H1 (cell line): Measurements from ENCODE around the gene SKIDA1. TPM values are rescaled to one million over a fixed set of nuclear protein-coding genes. Genes with fewer than 3 reads are reported as not detected.

ENCODE experiments used
- CTCF ChIA-PET: fragments of 300-600 bp; sonication (Branson Sonifier 250); formaldehyde crosslinking; loops from one replicate; lab custom pipeline; 2021; ENCODE audit not compliant: partially characterized antibody; lab: Charles Lee
- POLR2A ChIA-PET: fragments of 300-600 bp; sonication (Branson Sonifier 250); formaldehyde crosslinking; loops from one replicate; lab custom pipeline; 2021; ENCODE audit warnings: inconsistent platforms; ENCODE audit not compliant: partially characterized antibody; lab: Charles Lee
- DNase-seq, 2 experiments: peaks; one replicate each; pipeline versions ENCODE4 v3.0.0 to v3.0.0-alpha.2; 2010 to 2022; ENCODE audit warnings: low spot score in 2 of 2, low read depth in 1 of 2, mixed read lengths in 1 of 2
- FAIRE-seq: peaks from 2 replicates; lab custom pipeline; 2011; peaks lifted over from hg19 to GRCh38; lab: Jason Lieb, UNC
- H2AFZ ChIP-seq: 2 replicates; pipeline ENCODE4 v1.8.1; 2012; ENCODE audit warnings: low read length, inconsistent platforms
- H2AK5ac ChIP-seq: 2 replicates; pipeline ENCODE4 v1.6.1; 2013; ENCODE audit warnings: low read depth, low read length
- H2BK120ac ChIP-seq: replicated peaks from 2 replicates; pipeline ENCODE3; 2013; ENCODE audit warnings: low read depth, low read length, inconsistent platforms
- H2BK12ac ChIP-seq: 2 replicates; pipeline ENCODE4 v1.6.1; 2013; ENCODE audit warnings: low read depth, low read length
- H2BK15ac ChIP-seq: 2 replicates; pipeline ENCODE4 v1.6.1; 2013; ENCODE audit warnings: low read length
- H2BK20ac ChIP-seq: 2 replicates; pipeline ENCODE4 v1.6.1; 2013; ENCODE audit warnings: low read length
- H2BK5ac ChIP-seq: 2 replicates; pipeline ENCODE4 v1.6.1; 2013; ENCODE audit warnings: low read depth, low read length
- H3K14ac ChIP-seq: 2 replicates; pipeline ENCODE4 v1.6.1; 2013; ENCODE audit warnings: inconsistent platforms; ENCODE audit not compliant: insufficient read length
- H3K18ac ChIP-seq: 2 replicates; pipeline ENCODE4 v1.6.1; 2013; ENCODE audit warnings: low read length; ENCODE audit errors: extremely low read depth
- H3K23ac ChIP-seq: 2 replicates; pipeline ENCODE4 v1.6.1; 2013; ENCODE audit warnings: inconsistent platforms; ENCODE audit not compliant: insufficient read length
- H3K23me2 ChIP-seq: 2 replicates; pipeline ENCODE4 v1.6.1; 2013; ENCODE audit warnings: low read depth, low read length
- H3K27ac ChIP-seq: 2 replicates; pipeline ENCODE4 v1.6.1; 2011; ENCODE audit warnings: low read depth, low read length, inconsistent platforms
- H3K27me3 ChIP-seq, 4 experiments: replicated peaks in 1 of 4; 1 replicate in 1 of 4; 2 replicates in 3 of 4; pipeline versions ENCODE4 v1.6.1 to v1.8.1; 2011 to 2013; ENCODE audit warnings: low read length in 3 of 4, mild to moderate bottlenecking in 3 of 4, inconsistent platforms in 2 of 4, mixed read lengths in 2 of 4, moderate library complexity in 1 of 4; ENCODE audit not compliant: control insufficient read depth in 3 of 4, insufficient read depth in 3 of 4; ENCODE audit errors: extremely low read depth in 1 of 4
- H3K36me3 ChIP-seq, 4 experiments: 2 replicates each; pipeline versions ENCODE4 v1.6.1 to v1.8.1; 2011 to 2013; ENCODE audit warnings: mild to moderate bottlenecking in 4 of 4, low read length in 3 of 4, moderate library complexity in 2 of 4, control low read depth in 1 of 4, inconsistent platforms in 1 of 4; ENCODE audit not compliant: insufficient read depth in 4 of 4, control insufficient read depth in 2 of 4
- H3K4ac ChIP-seq: replicated peaks from 2 replicates; pipeline ENCODE3; 2013; ENCODE audit warnings: low read length, low read depth, mixed read lengths, inconsistent platforms; ENCODE audit not compliant: insufficient read length
- H3K4me1 ChIP-seq, 4 experiments: replicated peaks in 1 of 4; 1 replicate in 1 of 4; 2 replicates in 3 of 4; pipeline versions ENCODE4 v1.6.1 to v1.8.1; 2011 to 2013; ENCODE audit warnings: low read length in 3 of 4, inconsistent platforms in 2 of 4, mixed read lengths in 1 of 4; ENCODE audit not compliant: insufficient read depth in 4 of 4, control insufficient read depth in 3 of 4
- H3K4me2 ChIP-seq, 2 experiments: 2 replicates each; pipeline versions ENCODE4 v1.6.1 to v1.8.1; 2011 to 2013; ENCODE audit warnings: low read depth in 2 of 2, low read length in 2 of 2, control low read depth in 1 of 2, inconsistent platforms in 1 of 2, mild to moderate bottlenecking in 1 of 2; ENCODE audit not compliant: insufficient read depth in 1 of 2
- H3K4me3 ChIP-seq, 4 experiments: fragments of 200-600, 300-600 bp in 1 of 4; sonication (generic), shearing (Covaris generic), sonication (Bioruptor Twin) in 1 of 4; 2 replicates each; pipeline versions ENCODE4 v1.5.1 to v1.8.1; 2011 to 2016; ENCODE audit warnings: low read length in 4 of 4, low read depth in 3 of 4, control low read depth in 2 of 4, inconsistent platforms in 2 of 4, mild to moderate bottlenecking in 2 of 4, mixed read lengths in 1 of 4, moderate library complexity in 1 of 4; ENCODE audit not compliant: insufficient read depth in 2 of 4; ENCODE audit errors: extremely low read depth in 1 of 4
- H3K56ac ChIP-seq: replicated peaks from 2 replicates; pipeline ENCODE3; 2013; ENCODE audit warnings: low read depth, mild to moderate bottlenecking, mixed read lengths, low read length, inconsistent platforms; ENCODE audit not compliant: insufficient read length
- H3K79me1 ChIP-seq: 2 replicates; pipeline ENCODE4 v1.6.1; 2013; ENCODE audit warnings: low read depth, low read length, control low read depth
- H3K79me2 ChIP-seq, 2 experiments: 2 replicates each; pipeline versions ENCODE4 v1.6.1 to v1.8.1; 2012 to 2013; ENCODE audit warnings: low read length in 2 of 2, mild to moderate bottlenecking in 2 of 2, inconsistent platforms in 1 of 2; ENCODE audit not compliant: insufficient read depth in 2 of 2, control insufficient read depth in 1 of 2
- H3K9ac ChIP-seq, 4 experiments: replicated peaks in 1 of 4; 1 replicate in 1 of 4; 2 replicates in 3 of 4; pipeline versions ENCODE4 v1.6.1 to v1.8.1; 2011 to 2013; ENCODE audit warnings: low read depth in 3 of 4, low read length in 3 of 4, control low read depth in 2 of 4, mild to moderate bottlenecking in 2 of 4, moderate library complexity in 2 of 4, inconsistent platforms in 1 of 4; ENCODE audit errors: extremely low read depth in 1 of 4
- H3K9me3 ChIP-seq, 2 experiments: 2 replicates each; pipeline versions ENCODE4 v1.6.1 to v1.8.1; 2012 to 2013; ENCODE audit warnings: mild to moderate bottlenecking in 2 of 2, moderate library complexity in 2 of 2, control low read depth in 1 of 2, inconsistent platforms in 1 of 2, low read depth in 1 of 2, low read length in 1 of 2, mixed read lengths in 1 of 2; ENCODE audit not compliant: insufficient read depth in 2 of 2
- H4K20me1 ChIP-seq, 2 experiments: replicated peaks in 1 of 2; 2 replicates each; pipeline versions ENCODE3 to v1.8.1; 2011 to 2013; ENCODE audit warnings: inconsistent platforms in 2 of 2, low read length in 2 of 2, mild to moderate bottlenecking in 1 of 2; ENCODE audit not compliant: insufficient read depth in 2 of 2, control insufficient read depth in 1 of 2
- H4K5ac ChIP-seq: 2 replicates; pipeline ENCODE4 v1.6.1; 2013; ENCODE audit warnings: low read length, low read depth, mixed read lengths, inconsistent platforms; ENCODE audit not compliant: insufficient read length
- H4K8ac ChIP-seq: 2 replicates; pipeline ENCODE4 v1.8.0; 2013; ENCODE audit warnings: mild to moderate bottlenecking, moderate library complexity, low read length, inconsistent platforms; ENCODE audit not compliant: insufficient read depth; ENCODE audit errors: extremely low read depth
- H4K91ac ChIP-seq: replicated peaks from 2 replicates; pipeline ENCODE3; 2013; ENCODE audit warnings: low read length, mixed read lengths, inconsistent platforms; ENCODE audit not compliant: insufficient read length
- FOSL1 ChIP-seq: IDR thresholded peaks from 2 replicates; pipeline ENCODE4 v1.6.1; 2011; ENCODE audit warnings: mild to moderate bottlenecking, low read depth, low read length, moderate library complexity; ENCODE audit not compliant: insufficient read depth
- GTF2F1 ChIP-seq: IDR thresholded peaks from 2 replicates; pipeline ENCODE4 v1.6.1; 2012; ENCODE audit warnings: low read depth, low read length, improper control_type of control experiment, borderline replicate concordance
- POU5F1 ChIP-seq: IDR thresholded peaks from 2 replicates; pipeline ENCODE4 v1.6.1; 2011; ENCODE audit warnings: low read depth, mild to moderate bottlenecking, low read length, moderate library complexity
- RFX5 ChIP-seq: IDR thresholded peaks from 2 replicates; pipeline ENCODE4 v1.6.1; 2011; ENCODE audit warnings: low read depth, low read length, improper control_type of control experiment, borderline replicate concordance
- WGBS, 2 experiments: shearing (Covaris generic) in 1 of 2; methylation state at CpG; one replicate each; pipeline versions ENCODE4 v1.1.6 to v1.1.7; 2013 to 2015; ENCODE audit warnings: low lambda C conversion rate in 2 of 2, mixed read lengths in 2 of 2, inconsistent platforms in 1 of 2, low coverage in 1 of 2, missing lambda C conversion rate in 1 of 2; ENCODE audit not compliant: insufficient replicate concordance in 2 of 2, insufficient coverage in 1 of 2, insufficient read length in 1 of 2; ENCODE audit errors: extremely low coverage in 1 of 2, missing lambda C conversion rate in 1 of 2; 5-methylcytosine and 5-hydroxymethylcytosine counted together
- polyA plus RNA-seq, 7 experiments: library from polyadenylated mRNA; depleted of rRNA in 3 of 7; stranded (reverse) in 5 of 7; unstranded in 2 of 7; fragments of >200 nt in 5 of 7; fragments of 200-250 nt in 2 of 7; gene quantifications; 1 replicate in 5 of 7; 2 replicates in 1 of 7; 4 replicates in 1 of 7; pipeline versions ENCODE4 v1.2.1 to v1.2.3, GENCODE V29; 2011 to 2013; ENCODE audit warnings: missing spikeins in 2 of 7, mixed read lengths in 2 of 7
- total RNA-seq: library from RNA; stranded (reverse); fragmentation: NEBNext Ultra II Directional; extraction: Animal tissue kit (Norgen Biotek cat#: 25700); gene quantifications from 2 replicates; pipeline ENCODE4 v1.2.1, GENCODE V29; 2021
- TF ChIP-seq, protein P1 (sequence below): IDR thresholded peaks from 2 replicates; pipeline ENCODE4 v1.6.1; 2012; ENCODE audit warnings: inconsistent platforms

SKIDA1 gene
- total and polyA plus RNA-seq, 2 of the 8 experiments (the other 6 are each of a cell fraction or from before 2014, with no cell fraction given), result 1.5 to 8.0 TPM

DNA sequence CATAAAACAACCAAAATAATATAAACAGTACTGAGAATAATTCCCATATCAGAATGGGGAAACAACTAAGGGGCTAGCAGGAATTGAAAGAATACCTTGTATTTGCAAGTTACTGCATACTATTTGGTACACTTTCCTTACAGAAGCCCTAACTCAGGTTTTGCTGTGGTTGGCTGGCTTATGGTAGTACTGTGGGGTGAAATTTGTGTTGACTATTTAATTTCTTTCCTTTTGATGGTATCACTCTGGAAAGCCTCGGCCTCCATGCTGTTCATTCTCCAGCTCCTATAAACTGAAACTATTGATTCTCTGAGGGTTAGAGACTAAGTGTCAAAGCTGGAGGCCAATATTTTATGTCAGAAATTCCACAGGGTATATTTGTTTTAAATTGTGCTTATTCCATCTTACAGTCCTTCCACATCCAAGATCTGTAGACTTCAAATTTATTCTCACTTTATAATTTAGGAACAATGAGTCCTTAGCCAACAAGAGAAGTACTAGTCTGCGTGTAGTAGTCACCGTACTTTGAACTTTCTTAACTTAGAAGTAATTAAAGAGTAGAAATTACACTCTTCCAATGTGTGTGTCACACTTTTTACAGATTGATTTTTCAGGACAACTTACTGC is 13.4 kb downstream of the SKIDA1 start:
- Histone ChIP-seq H3K18ac (no peak overlapping the region; the same call in 1 of the 2 replicates), H3K4me2 (peak overlapping the region; percentile 39 to 100), H3K14ac (no peak overlapping the region), H2BK120ac (peak overlapping the region; percentile 13), H3K4me3 (peak overlapping the region in 2 of 4 experiments; percentile 55 to 69; a peak in 2 of 8 replicates), H3K4me1 (peaks cover 9 to 43% (median 25%) of the 10 kb centered on the region in 4 experiments; a peak in 6 of 7 replicates), H2AK5ac (no peak overlapping the region), H2BK20ac (no peak overlapping the region), H2BK15ac (no peak overlapping the region), H2BK5ac (no peak overlapping the region), H3K27me3 (peaks cover 0 to 5% (median 2%) of the 10 kb centered on the region in 4 experiments; a peak in 3 of 7 replicates), H2AFZ (no peak overlapping the region), H3K79me2 (peaks cover 0 to 50% of the 10 kb centered on the region in 2 experiments; a peak in 3 of 4 replicates), H3K23me2 (peaks cover 33% of the 10 kb centered on the region), H3K56ac (no peak overlapping the region), H4K20me1 (peaks cover 0 to 2% of the 10 kb centered on the region in 2 experiments), H3K27ac (no peak overlapping the region), H3K4ac (no peak overlapping the region), H3K36me3 (no peaks in the 10 kb centered on the region), H3K9ac (no peak overlapping the region), H4K5ac (peak overlapping the region; percentile 62), H3K23ac (no peak overlapping the region), H3K9me3 (no peaks in the 10 kb centered on the region), H4K8ac (no peak overlapping the region), H3K79me1 (no peaks in the 10 kb centered on the region), H4K91ac (peak overlapping the region; percentile 61), H2BK12ac (no peak overlapping the region)
- ChIA-PET POLR2A (interaction anchor here (8.0 to 12.2 kb wide), 2 partner anchors 11 to 13 kb away, joined by 148 to 352 read pairs; partner anchors contain the start of gene SKIDA1), CTCF (interaction anchor here (0.9 to 1.4 kb wide), 2 partner anchors 12 to 220 kb away, joined by 3 to 4 read pairs; no protein-coding TSS in a partner anchor)
- FAIRE-seq (no peak), DNase-seq (no peak)
- TF ChIP-seq POU5F1, result no peak
- TF ChIP-seq GTF2F1, result no peak
- TF ChIP-seq RFX5, result no peak
- TF ChIP-seq, protein P1, sequence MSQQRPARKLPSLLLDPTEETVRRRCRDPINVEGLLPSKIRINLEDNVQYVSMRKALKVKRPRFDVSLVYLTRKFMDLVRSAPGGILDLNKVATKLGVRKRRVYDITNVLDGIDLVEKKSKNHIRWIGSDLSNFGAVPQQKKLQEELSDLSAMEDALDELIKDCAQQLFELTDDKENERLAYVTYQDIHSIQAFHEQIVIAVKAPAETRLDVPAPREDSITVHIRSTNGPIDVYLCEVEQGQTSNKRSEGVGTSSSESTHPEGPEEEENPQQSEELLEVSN, result no peak
- no peak for TF ChIP-seq FOSL1
- 81% methylated on average over 3 of the region's 3 CpGs; no CpG with 5 or more reads in 1 of the 2 experiments for WGBS, 2 experiments
